Stimulated activated CD8-positive, alpha-beta memory T cell treated with anti-CD3 and anti-CD28 coated beads, Interleukin-4, amount 100 ng/mL, for 48 hours (primary cell): ENCODE data around the gene CCDC144A.
"Not testable (repeated sequence)": the region's sequence is repeated elsewhere in the genome, so short reads cannot be mapped to it uniquely, and the experiment has no call there.

Experiments used
- DNase-seq: peaks from one replicate; pipeline ENCODE4 v3.0.0-alpha.2; 2020

CCDC144A gene

GRCh38 chr17:16689731-16690281 lies at the start of gene CCDC144A:
Gene CCDC144A (plus strand): TSS chr17:16690241. CDS start chr17:16690401, 160 bp downstream.
- peak; percentile 85 for DNase-seq

DNA sequence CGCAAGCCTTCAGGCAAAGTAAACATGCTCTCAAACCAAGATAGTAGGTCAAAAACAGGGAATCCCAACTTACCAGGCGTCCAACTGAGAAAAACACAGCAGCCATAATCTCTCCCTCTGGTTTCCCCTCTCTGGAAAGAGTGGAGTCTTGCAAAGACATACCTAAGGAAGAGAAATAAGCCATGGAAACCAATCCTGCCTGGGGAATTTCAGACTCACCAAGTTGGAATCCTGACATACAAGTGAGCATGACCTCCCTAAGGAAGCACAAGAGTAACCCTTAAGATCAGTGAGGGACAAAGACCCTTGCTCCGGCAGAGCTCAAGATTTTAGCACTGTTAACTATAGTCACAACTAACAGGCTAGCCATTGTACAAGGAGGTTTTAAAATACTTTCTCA lies 40.5 kb upstream of the CCDC144A start:
- no peak for DNase-seq

- no peak for DNase-seq
These were observed 37.8 kb upstream of the CCDC144A start for GRCh38 chr17:16652252-16652651.

- DNase-seq: no peak
These were observed 37.1 kb upstream of the CCDC144A start for GRCh38 chr17:16652847-16653366.

- DNase-seq: peak; percentile 91
These were observed 36.5 kb upstream of the CCDC144A start, which contains the start of gene ZNF624 for GRCh38 chr17:16653367-16654041. Gene ZNF624 (minus strand): TSS chr17:16653850.

GRCh38 chr17:16661217-16661616 lies 28.8 kb upstream of the CCDC144A start:
- DNase-seq: no peak

- no peak for DNase-seq
These were observed 27.1 kb upstream of the CCDC144A start for GRCh38 chr17:16662936-16663335.

DNA sequence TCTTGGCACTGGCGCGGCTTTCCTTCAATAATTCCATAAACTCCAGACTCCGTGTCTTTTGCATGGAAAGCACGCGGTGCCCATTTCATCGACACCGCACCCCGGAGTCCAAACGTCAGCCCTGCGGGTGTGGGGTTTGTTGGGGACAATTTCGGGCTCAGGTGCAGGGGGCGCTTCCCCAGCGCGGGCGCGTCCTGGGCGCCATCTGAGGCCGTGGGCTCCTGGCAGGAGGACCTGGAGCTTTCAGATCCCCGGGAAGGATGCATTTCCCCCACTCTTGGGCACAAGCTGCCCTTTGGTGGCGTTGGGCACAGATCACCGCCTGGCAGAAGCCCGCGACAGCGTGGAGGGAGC lies 23.5 kb upstream of the CCDC144A start:
- DNase-seq: not testable (repeated sequence)

DNA sequence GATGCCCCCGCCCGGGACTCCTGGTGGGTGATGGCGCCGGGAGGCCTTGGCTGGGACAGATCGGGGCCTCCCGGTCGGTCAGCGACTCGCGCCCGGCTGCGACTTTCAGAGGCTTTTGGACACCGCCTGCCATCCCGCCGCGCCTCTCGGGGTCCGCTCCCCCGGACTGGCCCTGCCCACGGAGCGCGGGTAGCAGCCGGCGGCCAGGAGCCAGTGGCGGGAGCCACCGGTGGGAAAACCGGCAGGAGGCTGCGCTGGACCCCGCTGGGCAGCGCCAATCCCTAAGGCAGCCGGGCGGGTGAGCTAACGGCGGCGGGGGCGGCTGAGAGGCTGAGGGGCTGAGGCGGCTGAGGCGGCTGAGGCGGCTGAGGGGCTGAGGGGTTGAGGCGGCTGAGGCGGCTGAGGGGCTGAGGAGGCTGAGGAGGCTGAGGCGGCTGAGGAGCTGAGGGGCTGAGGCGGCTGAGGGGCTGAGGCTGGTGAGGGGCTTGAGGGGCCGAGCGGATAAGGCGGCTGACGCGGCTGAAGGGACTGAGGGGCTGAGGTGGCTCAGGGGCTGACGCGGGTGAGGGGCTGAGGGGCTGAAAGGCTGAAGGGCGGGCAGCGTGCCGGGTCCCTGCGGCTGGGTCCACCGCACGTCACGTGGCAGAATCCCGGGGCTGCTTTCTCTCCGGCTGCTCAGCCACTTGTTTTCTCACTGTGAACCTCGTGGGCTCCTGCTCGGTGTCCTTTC lies 23.0 kb upstream of the CCDC144A start:
- not testable (repeated sequence) for DNase-seq

GRCh38 chr17:16676676-16677268 lies 13.3 kb upstream of the CCDC144A start:
- DNase-seq: no peak

DNA sequence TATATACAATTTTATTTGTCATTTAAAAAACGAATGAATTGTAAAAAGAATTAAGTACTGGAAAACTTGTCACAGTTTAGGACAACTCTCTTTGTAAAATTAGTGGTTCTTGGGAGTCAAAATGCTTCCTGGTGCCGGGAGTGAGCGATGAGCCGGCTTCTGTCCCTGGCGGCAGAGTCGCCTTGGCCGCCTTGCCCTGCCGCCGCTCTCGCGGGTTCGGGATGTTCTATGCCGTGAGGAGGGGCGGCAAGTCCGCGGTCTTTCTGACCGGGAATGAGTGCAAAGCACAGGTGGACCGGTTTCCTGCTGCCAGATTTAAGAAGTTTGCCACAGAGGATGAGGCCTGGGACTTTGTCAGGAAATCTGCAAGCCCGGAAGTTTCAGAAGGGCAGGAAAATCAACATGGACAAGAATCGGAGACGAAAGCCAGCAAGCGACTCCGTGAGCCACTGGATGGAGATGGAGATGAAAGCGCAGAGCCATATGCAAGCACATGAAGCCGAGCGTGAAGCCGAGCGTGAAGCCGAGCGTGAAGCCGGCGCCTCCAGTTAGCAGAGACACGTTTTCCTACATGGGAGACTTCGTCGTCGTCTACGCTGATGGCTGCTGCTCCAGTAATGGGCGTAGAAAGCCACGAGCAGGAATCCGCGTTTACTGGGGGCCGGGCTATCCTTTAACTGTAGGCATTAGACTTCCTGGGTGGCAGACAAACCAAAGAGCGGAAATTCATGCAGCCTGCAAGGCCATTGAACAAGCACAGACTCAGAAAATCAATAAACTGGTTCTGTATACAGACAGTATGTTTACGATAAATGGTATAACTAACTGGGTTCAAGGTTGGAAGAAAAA lies 6.5 kb upstream of the CCDC144A start:
- DNase-seq: not testable (repeated sequence)

- not testable (repeated sequence) for DNase-seq
These were observed 4.0 kb upstream of the CCDC144A start for GRCh38 chr17:16686019-16686418.

GRCh38 chr17:16687151-16687550 lies 2.9 kb upstream of the CCDC144A start:
- DNase-seq: not testable (repeated sequence)

- not testable (repeated sequence) for DNase-seq
These were observed 406 bp downstream of the CCDC144A start for GRCh38 chr17:16690447-16690846.

DNA sequence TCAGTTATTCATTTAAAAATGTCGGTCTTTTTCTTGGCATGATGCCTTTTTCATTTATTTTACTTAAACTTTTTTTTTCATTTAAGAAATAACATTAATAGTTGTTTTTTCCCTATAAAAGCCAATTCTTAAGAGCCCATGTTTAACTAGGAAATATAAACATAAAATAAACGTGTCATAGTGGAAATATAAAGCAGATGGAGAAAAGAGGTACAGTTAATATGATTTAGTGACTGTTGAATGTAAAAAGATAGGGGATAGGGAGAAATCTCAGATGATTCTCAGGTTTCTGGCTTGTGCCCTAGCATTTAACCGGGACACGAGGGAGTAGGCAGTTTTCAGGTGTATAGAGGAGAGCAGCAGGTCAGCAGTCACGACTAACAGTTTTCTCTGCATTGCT lies 7.6 kb downstream of the CCDC144A start:
- not testable (repeated sequence) for DNase-seq

DNA sequence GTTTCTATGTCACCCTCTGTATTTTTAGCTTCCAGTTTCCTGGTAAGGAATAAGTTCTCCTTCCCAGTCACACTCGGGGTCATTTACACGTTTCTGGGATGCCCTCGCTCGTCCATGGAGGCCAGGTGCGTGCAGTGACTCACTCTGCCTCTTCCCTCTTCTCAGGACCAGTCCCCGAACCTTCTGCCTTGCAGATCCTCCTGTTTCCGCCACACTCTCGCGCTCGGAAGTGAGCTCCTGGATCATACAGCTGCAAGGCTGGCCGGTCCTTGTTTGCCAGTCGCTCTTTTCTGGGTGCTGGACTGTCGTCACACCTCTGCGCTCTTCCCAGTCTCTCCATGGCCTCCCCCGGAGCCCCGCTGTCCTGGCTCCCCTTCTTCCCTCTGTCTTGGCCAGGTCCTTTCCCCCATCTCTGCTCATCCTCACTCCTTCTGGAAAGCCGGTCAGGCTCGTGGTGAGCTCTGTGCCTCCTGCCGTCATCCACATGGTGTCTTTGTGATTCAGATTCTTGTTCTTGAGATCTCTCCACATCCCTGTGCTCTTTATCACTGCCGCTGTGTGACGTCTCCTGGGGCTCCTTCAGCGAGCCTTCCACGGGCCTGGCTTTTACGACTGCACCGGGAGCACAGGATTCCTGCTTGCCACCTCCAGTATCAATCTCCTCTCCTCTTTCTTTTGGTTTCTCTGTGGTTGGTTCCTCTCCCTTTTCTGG lies 55.6 kb downstream of the CCDC144A start:
- DNase-seq: not testable (repeated sequence)

DNA sequence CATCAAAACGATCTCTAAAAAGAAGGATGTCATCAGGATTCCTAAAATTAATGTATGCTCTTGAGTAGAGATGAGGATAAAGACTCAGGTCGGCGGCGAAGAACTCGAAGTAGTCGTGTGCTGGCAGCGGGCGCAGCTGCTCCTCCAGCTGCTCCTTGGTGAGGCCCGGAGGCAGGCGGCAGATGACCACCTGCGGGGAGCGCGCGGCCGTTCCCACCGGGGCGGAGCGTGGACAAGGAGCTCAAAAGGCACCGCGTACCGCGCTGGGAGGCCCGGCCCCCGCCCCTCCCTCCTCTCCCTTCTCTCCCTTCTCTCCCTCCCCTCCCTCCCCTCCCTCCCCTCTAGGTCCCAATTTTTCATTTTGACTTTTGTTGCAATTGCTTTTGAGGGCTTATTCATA lies 56.5 kb downstream of the CCDC144A start:
- not testable (repeated sequence) for DNase-seq

DNA sequence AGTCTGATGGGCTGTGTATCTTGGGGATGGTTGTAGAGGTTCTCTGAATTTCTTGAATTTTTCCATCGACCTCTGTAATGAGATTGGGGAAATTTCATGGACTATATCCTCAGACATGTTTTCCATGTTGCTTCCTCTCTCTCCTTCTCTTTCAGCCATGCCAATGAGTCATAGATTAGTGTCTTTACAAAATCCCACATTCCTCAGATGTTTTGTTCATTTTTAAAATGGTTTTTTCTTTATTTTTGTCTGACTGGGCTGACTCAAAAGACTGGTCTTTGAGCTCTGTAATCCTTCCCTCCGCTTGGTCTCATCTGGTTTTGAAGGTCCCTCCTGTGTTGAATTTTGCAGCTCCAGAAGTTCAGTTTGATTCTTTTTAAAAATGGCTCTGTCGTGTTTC lies 60.5 kb downstream of the CCDC144A start:
- DNase-seq: not testable (repeated sequence)

DNA sequence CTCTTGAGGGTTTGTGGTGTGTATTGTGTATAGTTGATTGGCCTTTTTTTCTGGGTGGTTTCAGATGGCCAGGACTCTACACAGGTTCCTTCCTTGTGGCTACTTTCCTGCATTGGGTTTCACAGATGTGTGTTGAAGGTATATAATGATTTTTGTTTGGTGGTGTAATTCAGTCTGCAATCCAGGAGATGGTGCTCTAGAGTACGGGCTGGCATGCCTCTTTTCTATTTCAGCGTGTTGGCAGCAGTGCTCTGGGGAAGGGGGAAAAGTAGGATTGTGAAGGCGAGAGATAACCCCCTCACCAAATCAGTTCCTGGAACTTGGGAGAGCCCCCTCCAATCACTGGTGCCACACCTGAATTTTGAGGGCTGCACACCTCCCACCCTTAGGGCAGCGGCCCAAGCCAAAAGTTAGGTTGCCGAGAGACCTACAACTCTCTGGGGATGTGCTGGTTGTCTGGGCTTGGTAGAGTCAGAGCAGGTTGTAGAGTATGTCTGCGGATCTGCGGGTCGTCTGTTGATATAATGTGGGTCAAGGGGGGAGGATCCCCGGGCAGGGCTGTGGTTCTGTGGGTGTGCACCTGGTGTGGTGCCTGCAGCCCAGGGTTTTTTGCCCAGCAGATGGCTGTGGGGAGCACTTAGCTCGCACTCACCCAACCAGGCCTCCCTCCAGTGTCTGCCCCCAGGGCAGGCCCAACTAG lies 61.3 kb downstream of the CCDC144A start:
- DNase-seq: not testable (repeated sequence)

- not testable (repeated sequence) for DNase-seq
These were observed 61.9 kb downstream of the CCDC144A start for GRCh38 chr17:16751924-16752287.

DNA sequence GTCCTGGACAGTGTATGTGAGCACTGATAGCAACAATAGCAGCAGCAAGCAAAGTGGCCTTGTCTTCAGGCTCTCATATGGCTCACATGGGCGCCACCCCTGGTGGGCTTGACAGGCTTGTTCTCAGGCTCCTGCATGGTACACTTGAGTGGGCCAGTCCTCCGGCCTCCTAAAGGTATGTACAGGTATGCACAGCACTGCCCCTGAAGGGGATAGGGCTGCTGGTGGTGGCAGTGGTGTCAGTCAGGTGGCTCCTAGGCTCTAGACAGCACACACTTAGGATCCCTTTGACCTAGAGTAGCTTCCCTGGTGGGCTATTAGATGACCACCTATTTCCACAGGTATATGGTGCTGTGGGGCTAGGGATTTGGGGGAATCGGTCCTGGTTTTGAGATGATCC lies 67.5 kb downstream of the CCDC144A start:
- not testable (repeated sequence) for DNase-seq
